ELF-1 (cell line): ENCODE measurements around the gene TNIP1.

ENCODE experiments used
- DNase-seq: peaks from one replicate; pipeline ENCODE4 v3.0.0-alpha.2; 2016; ENCODE audit warnings: low read depth, low spot score

Gene TNIP1

DNA sequence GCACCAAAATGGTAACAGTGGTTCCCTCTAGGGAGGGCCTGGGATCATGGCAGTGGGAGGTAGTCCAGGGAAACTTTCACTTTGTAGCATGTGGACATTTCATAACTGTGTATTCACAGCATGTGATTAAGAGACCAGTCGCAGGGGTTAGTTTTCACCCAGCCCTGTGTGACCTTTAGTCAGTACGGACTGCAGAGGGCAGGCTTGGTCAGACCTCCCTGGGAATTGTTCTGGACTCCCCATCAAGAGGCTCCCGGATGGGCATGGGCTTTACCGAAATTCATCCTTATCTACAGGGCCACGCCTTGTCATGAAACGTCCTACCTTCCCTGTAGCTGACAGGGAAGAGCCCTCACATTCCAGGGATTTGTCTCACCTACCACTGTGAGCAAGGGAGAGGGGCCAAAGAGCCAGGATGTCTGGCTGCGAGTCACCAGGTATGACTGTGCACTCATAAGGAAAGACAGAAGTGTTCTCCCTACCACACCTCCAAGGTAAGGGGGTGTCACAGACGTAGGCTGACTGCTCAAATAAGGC is 40.6 kb downstream of the TNIP1 start:
- DNase-seq, result peak; percentile 8

DNA sequence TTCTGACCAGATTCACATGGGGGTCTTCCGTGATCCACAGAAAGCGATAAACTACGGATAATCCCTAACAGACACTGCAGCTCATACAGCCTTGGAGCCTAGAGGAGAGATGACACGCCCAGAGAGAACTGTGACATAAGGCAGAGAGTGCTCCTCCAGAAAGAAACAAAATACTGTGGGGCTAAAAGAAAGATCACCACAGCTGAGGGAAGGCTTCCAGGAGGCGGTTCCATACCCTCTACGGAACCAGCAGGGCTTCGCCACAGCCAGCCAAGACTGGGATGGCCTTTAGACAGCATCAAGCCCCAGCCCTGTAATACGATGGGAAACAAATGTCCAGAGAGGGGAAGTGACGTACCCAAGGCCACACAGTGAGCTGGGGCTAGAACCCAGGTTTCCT is 41.2 kb downstream of the TNIP1 start:
- DNase-seq, result no peak

DNA sequence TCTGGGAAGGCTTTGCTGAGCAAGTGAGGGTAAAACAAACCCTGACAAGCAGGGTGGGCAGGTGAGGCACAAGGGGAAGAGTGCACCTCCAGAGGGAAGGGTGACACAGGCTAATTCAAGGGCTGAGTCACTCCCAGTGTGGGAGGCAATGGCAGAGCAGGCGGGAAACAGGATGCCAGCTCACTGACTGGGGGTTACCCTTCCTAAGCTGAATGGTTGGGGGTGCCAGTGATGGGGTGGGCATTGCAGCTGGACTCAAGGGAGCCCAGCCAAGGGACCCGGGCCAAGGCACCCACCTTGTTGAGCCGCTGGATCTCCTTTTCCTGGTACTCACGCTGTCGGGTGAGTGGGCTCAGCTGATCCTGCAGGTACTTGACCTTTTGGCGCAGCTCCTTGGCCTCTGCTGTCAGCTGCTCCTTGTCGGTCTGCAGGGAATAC is 42.0 kb downstream of the TNIP1 start:
- DNase-seq, result no peak

DNA sequence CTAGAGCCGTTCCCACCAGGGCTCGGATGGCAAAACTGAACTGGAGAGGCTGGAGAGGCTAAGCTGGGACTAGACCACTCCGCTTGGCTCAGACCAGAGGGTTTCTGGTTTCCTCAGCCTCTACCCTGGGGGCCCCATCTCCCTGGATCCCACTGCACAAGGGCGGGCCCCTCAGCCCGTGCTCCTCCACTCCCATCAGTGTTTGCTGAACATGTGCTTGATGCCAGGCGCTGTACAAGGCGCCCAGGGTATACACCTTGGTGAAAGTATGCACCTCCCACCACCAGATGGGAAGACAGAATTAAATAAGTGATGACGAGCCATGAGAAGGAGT is 42.5 kb downstream of the TNIP1 start:
- no peak for DNase-seq

DNA sequence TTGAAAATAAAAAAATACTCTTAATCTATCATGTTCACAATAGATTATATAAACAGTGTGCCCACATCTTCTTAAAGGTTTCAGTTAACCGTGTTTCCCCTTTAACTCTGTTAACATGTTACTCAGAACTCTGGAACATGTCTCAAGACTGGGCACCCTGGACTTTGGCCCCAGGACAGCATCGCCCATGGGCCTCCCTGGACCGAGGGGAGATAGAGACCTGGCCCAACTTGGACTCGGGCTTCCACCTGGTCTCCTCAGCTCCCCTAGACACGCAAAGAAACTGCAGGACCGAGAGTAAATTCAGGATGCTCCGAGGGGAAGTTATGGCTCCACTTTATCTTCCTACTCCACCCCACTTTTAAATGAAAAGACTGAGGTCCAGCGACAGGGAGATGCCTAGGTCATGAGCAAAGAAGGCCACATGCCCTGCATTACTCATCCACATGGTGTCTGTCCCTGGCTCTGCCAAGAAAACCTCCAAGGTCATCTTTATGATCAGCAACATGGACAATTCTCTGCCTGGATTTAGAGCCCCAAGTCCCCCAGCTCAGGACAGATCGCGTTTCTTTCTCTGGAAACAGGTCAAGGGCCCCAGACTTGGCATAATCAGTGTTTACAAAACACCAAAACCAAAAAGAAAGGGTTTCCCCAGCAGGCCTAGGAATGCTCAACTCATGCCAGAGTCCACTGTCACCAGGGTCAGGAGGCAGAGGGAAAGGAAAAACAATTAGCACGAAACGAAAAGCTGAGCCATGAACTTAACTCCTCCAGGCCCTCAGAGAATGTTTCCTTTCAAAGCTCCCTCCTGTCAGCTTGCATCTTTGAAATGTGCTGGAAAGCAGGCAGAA is 43.0 kb downstream of the TNIP1 start:
- peak; percentile 5 for DNase-seq

DNA sequence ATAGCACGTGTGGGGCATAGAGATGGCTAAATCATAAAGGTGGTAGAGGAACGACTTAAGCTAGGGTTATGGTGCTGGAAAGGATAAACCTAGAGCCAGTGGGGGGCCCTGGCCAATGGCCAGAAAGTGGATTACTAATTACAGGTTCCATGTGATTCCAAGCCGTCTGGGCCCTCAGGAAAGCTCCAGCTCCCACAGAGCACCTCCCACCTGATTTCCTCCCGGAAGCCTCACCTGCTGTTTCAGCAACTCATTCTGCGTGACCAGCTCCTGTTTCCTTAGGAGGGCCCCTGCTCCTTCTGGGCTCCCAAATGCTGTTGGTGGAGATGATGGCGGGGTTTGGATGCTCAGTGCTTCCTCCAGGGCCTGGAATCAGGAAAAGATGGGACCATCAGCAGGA is 44.3 kb downstream of the TNIP1 start:
- DNase-seq, result no peak

DNA sequence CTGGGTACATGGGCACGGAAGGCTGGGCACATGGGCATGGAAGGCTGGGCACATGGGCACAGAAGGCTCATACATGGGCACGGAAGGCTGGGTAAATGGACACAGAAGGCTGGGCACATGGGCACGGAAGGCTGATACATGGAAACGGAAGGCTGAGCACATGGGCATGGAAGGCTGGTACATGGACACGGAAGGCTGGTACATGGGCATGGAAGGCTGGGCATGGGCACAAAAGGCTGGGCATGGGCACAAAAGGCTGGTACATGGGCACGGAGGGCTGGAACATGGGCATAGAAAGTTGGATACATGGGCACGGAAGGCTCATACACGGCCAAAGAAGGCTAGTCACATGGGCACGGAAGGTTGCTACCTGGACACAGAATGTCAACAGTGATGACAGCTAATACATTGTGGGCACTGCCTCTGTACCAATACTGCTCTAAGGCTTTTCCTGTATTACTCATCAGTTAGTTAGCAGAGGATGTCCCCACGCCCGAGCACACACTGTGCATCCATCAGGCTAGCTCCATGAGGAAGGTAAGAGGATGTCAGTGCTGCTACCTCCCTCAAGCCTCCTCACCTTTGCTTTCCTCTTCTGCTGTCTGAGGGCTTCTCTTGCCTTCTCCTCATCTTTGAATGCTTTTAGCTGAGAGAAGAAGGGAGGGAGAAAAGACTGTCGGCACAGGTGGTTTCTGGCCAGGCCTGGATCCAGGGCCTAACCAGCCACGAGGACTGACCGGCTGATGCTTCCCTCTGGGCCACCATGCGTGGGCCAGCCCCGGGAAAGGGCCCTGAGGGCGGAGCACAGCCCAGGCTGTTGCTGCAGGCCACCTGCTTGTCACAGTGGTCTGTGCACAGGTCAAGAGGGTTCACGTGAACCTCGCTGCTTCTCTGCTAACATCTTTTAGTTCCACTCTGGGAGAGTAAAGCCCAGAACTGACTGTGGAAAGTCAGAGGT is 46.1 kb downstream of the TNIP1 start:
- DNase-seq, result no peak

DNA sequence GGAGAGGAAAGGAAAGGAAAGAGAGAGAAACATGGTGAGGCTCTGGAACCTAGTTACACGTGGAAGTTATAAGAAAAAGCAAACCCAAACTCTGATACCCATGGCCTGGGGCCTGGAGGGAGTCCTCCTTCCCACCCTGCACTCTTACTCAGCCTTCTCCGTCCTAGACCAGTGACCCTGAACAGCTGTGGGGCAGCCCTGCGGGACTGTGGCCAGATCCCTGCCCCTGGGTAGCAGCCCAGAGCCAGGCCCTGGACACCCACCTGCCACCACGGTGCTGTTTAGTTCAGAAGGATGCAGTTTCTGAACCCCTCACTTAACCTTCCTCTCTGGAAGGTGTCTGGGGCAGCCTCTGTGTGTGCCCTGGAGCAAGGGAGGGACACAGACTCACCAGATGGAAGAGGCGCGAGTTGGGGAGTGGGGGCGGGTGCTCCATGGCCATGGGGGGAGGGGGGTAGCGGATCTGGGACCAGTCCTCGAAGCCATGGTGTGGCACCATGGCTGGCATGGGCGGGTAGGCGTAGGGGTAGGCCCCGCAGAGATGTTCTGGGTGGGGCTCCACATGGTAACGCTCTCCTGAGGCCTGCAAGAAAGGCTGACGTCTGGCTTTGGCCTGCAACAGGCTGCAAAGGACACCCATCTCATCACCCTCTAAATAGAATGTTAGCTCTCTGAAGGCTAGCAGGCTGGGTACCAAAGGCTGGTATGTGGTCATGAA is 47.5 kb downstream of the TNIP1 start:
- no peak for DNase-seq

DNA sequence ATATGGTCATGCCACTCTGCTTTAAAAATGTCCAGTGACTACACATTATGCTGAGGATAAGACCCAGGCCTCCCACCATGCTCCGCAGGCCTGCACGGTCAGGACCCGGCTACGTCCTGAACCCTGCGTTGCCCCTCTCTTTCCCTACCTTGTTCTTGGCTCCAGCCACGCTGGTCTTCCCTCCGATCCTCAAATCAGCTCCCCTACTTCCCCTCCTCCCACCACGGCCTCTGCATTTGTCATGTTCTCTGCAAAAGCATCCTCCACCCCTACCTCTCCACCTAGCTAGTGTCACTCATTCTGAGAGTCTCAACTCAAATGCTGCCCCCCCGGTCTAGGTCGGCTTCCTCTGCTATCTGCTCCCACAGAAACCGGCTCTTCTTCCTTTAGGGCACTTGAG is 49.3 kb downstream of the TNIP1 start:
- DNase-seq, result no peak

DNA sequence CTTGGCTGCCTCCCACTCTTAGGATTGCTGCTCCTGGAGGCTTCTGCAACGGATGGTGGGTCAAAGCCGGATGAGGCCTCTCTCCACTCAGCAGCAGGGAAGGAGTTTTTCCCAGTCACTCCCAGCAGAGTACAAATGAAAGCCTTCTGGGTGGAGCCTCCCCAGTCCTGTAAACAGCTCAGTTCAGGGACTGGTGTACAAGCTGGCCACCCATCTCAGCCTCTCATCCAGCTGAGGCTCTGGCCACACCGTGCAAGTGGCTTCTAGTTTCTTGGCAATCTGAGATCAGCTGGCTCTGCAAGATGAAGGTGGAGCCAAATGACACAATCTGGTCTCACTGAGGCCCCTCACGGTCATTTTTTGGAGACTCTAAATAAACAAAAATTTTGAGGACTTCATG is 50.5 kb downstream of the TNIP1 start:
- no peak for DNase-seq

DNA sequence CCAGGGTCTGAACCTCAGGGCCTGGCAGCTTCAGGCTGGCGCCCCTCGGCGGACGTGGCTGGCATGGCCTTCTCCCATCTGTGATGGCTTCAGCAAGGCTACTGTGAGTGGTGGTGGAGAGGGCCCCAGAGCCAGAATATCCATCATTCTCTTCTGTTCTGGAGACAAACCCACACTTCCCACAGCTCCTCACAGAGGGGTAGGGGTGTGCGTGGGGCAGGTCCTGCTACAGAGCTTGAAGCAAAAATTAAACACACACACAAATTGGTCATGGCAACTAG is 50.8 kb downstream of the TNIP1 start:
- DNase-seq, result no peak

DNA sequence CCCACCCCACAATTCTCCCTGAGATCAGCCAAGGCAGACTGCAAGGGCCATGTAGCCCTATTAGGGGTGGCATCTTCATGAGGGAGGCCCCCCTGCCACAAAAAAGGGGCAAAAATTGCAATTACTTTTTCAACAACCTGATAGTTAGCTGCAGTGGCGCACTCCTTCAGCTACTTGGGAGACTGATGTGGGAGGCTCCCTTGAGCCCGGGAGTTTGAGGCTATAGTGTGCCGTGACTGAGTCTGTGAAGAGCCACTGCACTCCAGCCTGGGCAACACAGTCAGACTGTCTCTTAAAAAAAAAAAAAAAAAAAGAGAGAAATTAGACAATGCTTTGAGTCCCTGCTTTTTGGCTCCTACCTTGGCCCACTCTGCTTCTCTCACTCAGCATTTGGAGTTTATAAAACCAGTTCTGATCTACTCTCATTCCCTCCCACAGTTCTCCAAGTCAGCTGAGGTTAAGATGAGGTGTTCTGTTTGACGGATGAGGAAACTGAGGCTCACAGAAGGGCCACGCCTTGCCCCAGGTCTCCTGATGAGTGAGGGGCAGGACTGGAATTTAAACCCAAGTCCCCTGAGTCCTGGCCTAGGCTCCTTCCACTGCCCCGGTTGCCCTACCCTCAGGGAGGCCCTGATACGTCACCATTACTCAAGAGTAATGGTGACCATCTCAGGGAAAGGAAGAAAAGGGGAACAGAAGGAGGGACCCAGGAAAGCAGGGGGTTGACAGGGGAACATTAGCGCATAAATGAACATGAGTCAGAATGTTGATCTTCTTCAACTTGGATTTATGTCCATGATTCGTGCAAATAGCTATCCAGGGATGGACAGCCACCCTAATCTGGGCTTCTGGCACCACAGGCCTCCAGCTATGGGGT is 51.4 kb downstream of the TNIP1 start:
- no peak for DNase-seq

DNA sequence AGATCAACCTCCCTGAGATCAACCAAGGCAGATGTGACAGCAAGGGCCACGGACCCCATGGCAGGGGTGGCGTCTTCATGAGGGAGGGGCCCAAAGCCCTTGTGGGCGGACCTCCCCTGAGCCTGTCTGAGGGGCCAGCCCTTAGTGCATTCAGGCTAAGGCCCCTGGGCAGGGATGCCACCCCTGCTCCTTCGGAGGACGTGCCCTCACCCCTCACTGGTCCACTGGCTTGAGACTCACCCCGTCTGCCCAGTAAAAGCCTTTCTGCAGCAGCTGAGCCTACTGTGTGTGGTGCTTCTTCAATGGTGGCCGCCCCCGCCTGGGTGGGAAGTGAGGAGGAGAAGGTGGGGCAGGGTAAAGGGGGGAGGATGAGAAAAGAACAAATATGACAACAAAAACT is 52.1 kb downstream of the TNIP1 start:
- no peak for DNase-seq

DNA sequence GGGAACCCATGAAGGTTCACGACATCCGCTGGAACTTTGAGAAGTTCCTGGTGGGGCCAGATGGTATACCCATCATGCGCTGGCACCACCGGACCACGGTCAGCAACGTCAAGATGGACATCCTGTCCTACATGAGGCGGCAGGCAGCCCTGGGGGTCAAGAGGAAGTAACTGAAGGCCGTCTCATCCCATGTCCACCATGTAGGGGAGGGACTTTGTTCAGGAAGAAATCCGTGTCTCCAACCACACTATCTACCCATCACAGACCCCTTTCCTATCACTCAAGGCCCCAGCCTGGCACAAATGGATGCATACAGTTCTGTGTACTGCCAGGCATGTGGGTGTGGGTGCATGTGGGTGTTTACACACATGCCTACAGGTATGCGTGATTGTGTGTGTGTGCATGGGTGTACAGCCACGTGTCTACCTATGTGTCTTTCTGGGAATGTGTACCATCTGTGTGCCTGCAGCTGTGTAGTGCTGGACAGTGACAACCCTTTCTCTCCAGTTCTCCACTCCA is 52.8 kb downstream of the TNIP1 start:
- no peak for DNase-seq

DNA sequence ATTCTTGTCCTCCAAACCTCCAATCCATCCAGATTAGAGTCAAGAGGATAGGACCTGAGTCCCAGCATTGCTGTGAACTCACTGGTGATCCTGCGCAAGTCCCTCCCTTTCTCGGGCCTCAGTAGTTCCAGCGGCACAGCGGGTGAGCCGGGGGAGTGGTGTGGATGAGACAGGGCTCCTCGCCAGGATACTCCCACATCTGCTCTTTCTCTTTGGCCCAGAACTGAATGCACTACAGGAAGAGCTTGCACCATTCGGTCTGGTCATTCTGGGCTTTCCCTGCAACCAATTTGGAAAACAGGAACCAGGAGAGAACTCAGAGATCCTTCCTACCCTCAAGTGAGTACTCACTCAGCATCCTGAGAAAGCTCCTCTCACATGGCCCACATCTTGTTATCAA is 54.2 kb downstream of the TNIP1 start:
- DNase-seq, result no peak

DNA sequence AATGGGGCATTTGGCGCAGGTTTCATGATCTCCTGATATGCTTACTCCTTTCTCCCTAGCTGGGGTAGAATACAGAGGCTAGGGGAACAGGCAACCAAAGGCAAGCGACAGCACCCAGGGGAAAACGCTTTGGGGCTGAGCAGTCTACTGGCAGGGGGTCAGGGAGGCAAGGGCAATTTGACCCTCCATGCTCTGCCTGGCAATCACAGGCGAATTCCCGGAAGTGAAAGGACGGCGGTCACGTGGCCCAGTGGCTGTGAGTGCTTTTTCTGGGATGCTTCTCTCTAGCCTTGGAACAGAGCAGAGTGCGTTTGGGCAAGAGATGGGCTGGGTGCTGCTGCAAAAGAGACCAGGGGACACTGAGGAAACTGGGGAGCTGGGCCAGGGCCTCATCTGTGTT is 54.7 kb downstream of the TNIP1 start:
- no peak for DNase-seq

DNA sequence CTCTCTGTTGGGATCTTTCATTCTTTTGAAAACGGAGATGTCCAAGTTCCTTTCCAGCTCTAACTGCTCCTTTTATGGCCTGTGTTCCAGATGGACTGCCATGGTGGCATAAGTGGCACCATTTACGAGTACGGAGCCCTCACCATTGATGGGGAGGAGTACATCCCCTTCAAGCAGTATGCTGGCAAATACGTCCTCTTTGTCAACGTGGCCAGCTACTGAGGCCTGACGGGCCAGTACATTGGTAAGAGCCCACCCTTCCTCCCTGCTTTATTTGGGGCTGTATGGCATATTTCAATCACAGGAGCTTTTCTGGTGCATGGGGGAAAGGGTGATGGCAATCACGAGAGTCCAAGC is 55.6 kb downstream of the TNIP1 start:
- DNase-seq, result no peak

DNA sequence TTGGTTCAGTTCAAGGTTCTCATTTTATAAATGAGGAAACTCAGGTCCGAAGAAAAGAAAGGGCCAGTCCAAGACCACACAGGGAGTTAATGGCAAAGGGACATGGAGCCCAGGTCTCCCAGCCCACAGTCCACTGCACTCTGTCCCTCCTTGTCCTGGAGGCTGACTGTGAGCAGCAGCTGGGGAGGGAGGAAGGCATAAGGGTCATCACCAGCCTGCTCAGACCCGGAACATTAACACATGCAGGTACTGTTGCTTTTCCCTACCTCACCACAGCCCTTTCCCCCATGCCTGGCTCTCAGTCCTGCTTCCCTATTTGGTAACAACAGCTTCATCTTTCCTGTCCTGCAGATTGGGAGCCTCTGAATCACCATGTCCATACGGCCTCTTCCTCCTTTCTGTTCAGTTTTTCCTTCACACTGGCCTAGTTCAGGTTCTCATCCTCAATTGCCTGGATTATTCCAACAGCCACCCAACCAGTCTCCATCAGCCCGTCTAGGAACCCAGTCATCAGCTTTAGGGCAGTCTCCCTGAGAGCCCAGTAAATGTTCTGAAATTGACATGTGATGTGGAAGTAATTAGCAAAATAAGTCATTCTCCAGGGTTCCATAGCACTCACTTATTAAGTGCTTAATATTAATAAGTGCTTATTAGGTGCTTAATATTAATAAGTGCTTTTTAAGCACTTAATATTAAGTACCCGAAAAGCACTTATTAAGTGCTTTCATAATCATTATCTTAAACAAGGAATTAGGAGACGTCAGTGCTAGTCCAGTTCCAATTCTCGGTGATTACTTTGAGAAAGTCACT is 56.2 kb downstream of the TNIP1 start:
- DNase-seq, result no peak

DNA sequence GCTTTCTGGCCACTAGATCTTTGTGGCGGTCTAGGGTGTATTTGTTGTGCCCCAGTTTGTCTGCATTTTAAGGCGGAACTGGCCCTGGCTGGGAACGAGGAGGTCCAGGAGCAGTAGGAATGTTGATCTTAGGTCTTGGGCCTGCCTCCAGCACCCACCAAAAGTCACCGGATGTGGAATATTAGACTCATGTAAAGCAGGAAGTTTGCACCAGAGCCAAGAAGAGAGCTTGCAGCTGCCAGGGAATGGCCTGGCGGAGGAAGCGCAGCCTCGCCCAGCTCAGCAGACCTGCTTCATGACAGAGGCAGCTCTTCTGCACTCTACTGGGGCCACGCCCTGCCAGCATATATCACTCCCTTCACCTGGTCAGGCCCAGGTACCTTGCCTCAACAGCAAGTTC is 57.2 kb downstream of the TNIP1 start:
- DNase-seq, result no peak

DNA sequence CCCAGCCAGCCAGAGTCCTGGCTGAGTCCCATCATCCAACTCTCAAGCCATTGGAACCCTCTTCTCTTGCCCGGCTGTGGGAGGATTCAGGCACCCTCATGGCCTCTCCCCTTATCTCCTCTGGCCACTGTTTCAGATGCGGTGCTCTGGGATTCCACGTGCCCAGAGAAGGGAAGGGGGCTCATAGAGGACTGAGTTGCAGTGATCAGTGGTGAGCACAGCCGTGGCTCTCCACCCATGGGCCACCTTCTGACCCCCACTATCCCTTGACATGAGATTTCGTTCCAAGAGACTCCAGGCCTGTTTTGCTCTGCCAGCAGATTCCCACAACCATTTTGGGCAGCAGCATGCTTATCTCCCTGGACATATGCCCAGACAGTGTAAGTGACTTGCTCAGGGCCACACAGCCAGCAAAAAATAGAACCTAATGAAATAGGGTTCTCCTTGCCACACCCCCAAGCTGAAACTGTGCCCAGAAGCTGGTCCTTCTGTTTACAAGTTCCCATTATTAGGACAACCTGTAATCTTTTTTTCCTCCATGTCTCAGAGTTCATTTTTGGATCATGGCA is 57.7 kb downstream of the TNIP1 start:
- DNase-seq, result no peak
